Peyer's patch (tissue), 4 donors: ENCODE measurements around the gene FUT8.

Source experiments
- CTCF ChIP-seq, 6 experiments: fragments of 450-650 bp in 4 of 6; fragments of 200-600 bp in 2 of 6; sonication (generic) in 1 of 6; IDR thresholded peaks; one replicate each; pipeline ENCODE4 v1.5.1; 2017 to 2019; ENCODE audit warnings: antibody characterized with exemption in 6 of 6, mild to moderate bottlenecking in 3 of 6, moderate library complexity in 1 of 6
- POLR2A ChIP-seq, 2 donors: fragments of 450-650 bp; IDR thresholded peaks; one replicate each; pipeline ENCODE4 v1.5.1; 2017; ENCODE audit warnings: antibody characterized with exemption in 2 of 2, mild to moderate bottlenecking in 2 of 2, moderate library complexity in 2 of 2

GRCh38 chr14:65487783-65488494 is 75.4 kb downstream of the FUT8 start:
- no peak for TF ChIP-seq CTCF (IDR thresholded peaks at IDR 0.05)
- no peak for TF ChIP-seq POLR2A (IDR thresholded peaks at IDR 0.05)
